ENCODE results near the gene CTNNA1. TPM values are rescaled to one million over a fixed set of nuclear protein-coding genes. Genes with fewer than 3 reads are reported as not detected.

CTNNA1 gene
- polyA plus RNA-seq, 3 donors, result 74.0 to 172 (median 129) TPM

- H3K27ac ChIP-seq (ENCODE audit: low read depth, low read length), result no peak overlapping the region
- WGBS, 3 donors, result 90 to 95% (median 94%) methylated on average over 1 of the region's 1 CpG
Observed at GRCh38 chr5:138961221-138961620, 208.0 kb downstream of the CTNNA1 start.

- 88 to 96% (median 92%) methylated on average over 1 of the region's 1 CpG for WGBS, 3 donors
- no peak overlapping the region for H3K27ac ChIP-seq (ENCODE audit: low read depth, low read length)
Observed at GRCh38 chr5:138961729-138962128, 208.5 kb downstream of the CTNNA1 start.

- WGBS, 3 donors, result 89 to 97% (median 95%) methylated on average over 4 of the region's 4 CpGs
Observed at GRCh38 chr5:138962614-138963370, 209.6 kb downstream of the CTNNA1 start.

GRCh38 chr5:138963763-138964371 is 210.6 kb downstream of the CTNNA1 start:
- H3K27ac ChIP-seq (ENCODE audit: low read depth, low read length), result no peak overlapping the region
- 58 to 86% (median 79%) methylated on average over 13 of the region's 13 CpGs for WGBS, 3 donors

More at GRCh38 chr5:138962614-138963370, 209.6 kb downstream of the CTNNA1 start:
- no peak overlapping the region for H3K27ac ChIP-seq (ENCODE audit: low read depth, low read length)

- H3K27ac ChIP-seq (ENCODE audit: low read depth, low read length), result no peak overlapping the region
- WGBS, 3 donors, result 38 to 74% (median 73%) methylated on average over 7 of the region's 7 CpGs
Observed at GRCh38 chr5:138964647-138965201, 211.5 kb downstream of the CTNNA1 start.

GRCh38 chr5:138965626-138966025 is 212.4 kb downstream of the CTNNA1 start:
- no peak overlapping the region for H3K27ac ChIP-seq (ENCODE audit: low read depth, low read length)
- WGBS, 3 donors, result 80 to 98% (median 96%) methylated on average over 2 of the region's 2 CpGs

GRCh38 chr5:138966236-138966985 is 213.2 kb downstream of the CTNNA1 start:
- WGBS, 3 donors, result 95 to 97% (median 96%) methylated on average over 10 of the region's 10 CpGs

GRCh38 chr5:138967791-138968448 is 214.7 kb downstream of the CTNNA1 start:
- H3K27ac ChIP-seq (ENCODE audit: low read depth, low read length), result no peak overlapping the region
- WGBS, 3 donors, result 63 to 83% (median 83%) methylated on average over 10 of the region's 10 CpGs

More at GRCh38 chr5:138966236-138966985, 213.2 kb downstream of the CTNNA1 start:
- H3K27ac ChIP-seq (ENCODE audit: low read depth, low read length), result no peak overlapping the region

- H3K27ac ChIP-seq (ENCODE audit: low read depth, low read length), result no peak overlapping the region
- WGBS, 3 donors, result 51 to 95% (median 92%) methylated on average over 4 of the region's 4 CpGs
Observed at GRCh38 chr5:138968601-138969000, 215.4 kb downstream of the CTNNA1 start.

GRCh38 chr5:138969323-138970002 is 216.2 kb downstream of the CTNNA1 start:
- 55 to 93% (median 92%) methylated on average over 5 of the region's 5 CpGs for WGBS, 3 donors
- no peak overlapping the region for H3K27ac ChIP-seq (ENCODE audit: low read depth, low read length)

GRCh38 chr5:138972230-138972629 is 219.0 kb downstream of the CTNNA1 start:
- WGBS, 3 donors, result 48 to 81% (median 73%) methylated on average over 1 of the region's 1 CpG
- H3K27ac ChIP-seq (ENCODE audit: low read depth, low read length), result no peak overlapping the region

GRCh38 chr5:138972836-138973235 is 219.6 kb downstream of the CTNNA1 start:
- H3K27ac ChIP-seq (ENCODE audit: low read depth, low read length), result no peak overlapping the region
- WGBS, 3 donors, result 47 to 94% (median 93%) methylated on average over 4 of the region's 4 CpGs

GRCh38 chr5:138974227-138975063 is 221.2 kb downstream of the CTNNA1 start:
- H3K27ac ChIP-seq (ENCODE audit: low read depth, low read length), result no peak overlapping the region
- 28 to 40% (median 36%) methylated on average over 8 of the region's 8 CpGs for WGBS, 3 donors

- no peak overlapping the region for H3K27ac ChIP-seq (ENCODE audit: low read depth, low read length)
- 65 to 77% (median 67%) methylated on average over 10 of the region's 10 CpGs for WGBS, 3 donors
Observed at GRCh38 chr5:138975098-138975847, 222.0 kb downstream of the CTNNA1 start.

GRCh38 chr5:138978080-138978479 is 224.9 kb downstream of the CTNNA1 start:
- no peak overlapping the region for H3K27ac ChIP-seq (ENCODE audit: low read depth, low read length)
- 86 to 91% (median 88%) methylated on average over 1 of the region's 1 CpG for WGBS, 3 donors

- no peak overlapping the region for H3K27ac ChIP-seq (ENCODE audit: low read depth, low read length)
- WGBS, 3 donors, result 90 to 95% (median 92%) methylated on average over 1 of the region's 1 CpG
Observed at GRCh38 chr5:138978581-138978980, 225.4 kb downstream of the CTNNA1 start.
